ENCODE data around the gene PGAM5. TPM values are rescaled to one million over a fixed set of nuclear protein-coding genes. Genes with fewer than 3 reads are reported as not detected.

PGAM5 gene
- total and polyA plus RNA-seq, 2 of the 13 experiments (the other 11 are each of a cell fraction or from before 2014, with no cell fraction given), result 18.0 to 77.9 TPM

GRCh38 chr12:132739600-132740312 is 29.1 kb downstream of the PGAM5 start:
- WGBS (ENCODE audit: low lambda C conversion rate), result 95% methylated on average over 19 of the region's 19 CpGs
- Histone ChIP-seq H3K9me3 (ENCODE audit: low read length) (no peaks in the 10 kb centered on the region), H4K20me1 (ENCODE audit: insufficient read depth, low read length) (no peaks in the 10 kb centered on the region), H3K79me2 (ENCODE audit: insufficient read depth, low read length) (peaks cover 10% of the 10 kb centered on the region), H3K4me2 (ENCODE audit: low read depth, low read length) (no peak overlapping the region), H3K4me1 (ENCODE audit: insufficient read depth, low read length) (no peaks in the 10 kb centered on the region), H2AFZ (ENCODE audit: low read length) (no peak overlapping the region), H3K27ac (ENCODE audit: extremely low read length, insufficient read depth, low read length) (no peak overlapping the region), H3K27me3 (ENCODE audit: control insufficient read depth in 1 of 2, insufficient read depth in 2 of 2, low read length in 2 of 2) (no peaks in the 10 kb centered on the region), H3K4me3 (replicated peaks in 1 of 3; ENCODE audit: insufficient read depth in 1 of 3, low read depth in 2 of 3, low read length in 3 of 3) (no peak overlapping the region), H3K36me3 (replicated peaks in 1 of 2; ENCODE audit: control insufficient read depth in 1 of 2, insufficient read depth in 2 of 2, low read length in 2 of 2) (peaks cover 41 to 82% of the 10 kb centered on the region in 2 experiments), H3K9ac (ENCODE audit: insufficient read depth, low read depth, low read length) (no peak overlapping the region)
- DNase-seq (ENCODE audit: low spot score), result no peak
- in situ Hi-C loops (cut with HindIII; ENCODE audit: extremely low pct_ligation_motif_present, low pct_unique_long_range_greater_than_20kb), result no loop called here
- intact Hi-C loops (cut with micrococcal nuclease; ENCODE audit: unreplicated experiment), result no loop called here
- FAIRE-seq, result no peak
- no TSS peak for BruUV-seq (replicated peaks)
- POLR2A ChIA-PET, result no interaction called here
- TF ChIP-seq JDP2 (CRISPR knock-in tag; IDR thresholded peaks at IDR 0.05; ENCODE audit: borderline replicate concordance), result no peak
- no peak for ATAC-seq
- CTCF ChIA-PET (ENCODE audit: low intra/inter-chr PET ratio, low total read pairs), result no interaction called here

- ChIA-PET CTCF (ENCODE audit: low intra/inter-chr PET ratio, low total read pairs) (no interaction called here), POLR2A (no interaction called here)
- no peaks in the 10 kb centered on the region for H3K4me1 ChIP-seq (ENCODE audit: insufficient read depth, low read length)
- H3K79me2 ChIP-seq (ENCODE audit: insufficient read depth, low read length), result peaks cover 10% of the 10 kb centered on the region
- H3K4me3 ChIP-seq (replicated peaks in 1 of 3; ENCODE audit: insufficient read depth in 1 of 3, low read depth in 2 of 3, low read length in 3 of 3), result no peak overlapping the region
- in situ Hi-C loops (cut with HindIII; ENCODE audit: extremely low pct_ligation_motif_present, low pct_unique_long_range_greater_than_20kb), result no loop called here
- FAIRE-seq (no peak), ATAC-seq (no peak), DNase-seq (ENCODE audit: low spot score) (no peak)
- no peaks in the 10 kb centered on the region for H3K27me3 ChIP-seq (ENCODE audit: control insufficient read depth in 1 of 2, insufficient read depth in 2 of 2, low read length in 2 of 2)
- 88% methylated on average over 6 of the region's 6 CpGs for WGBS (ENCODE audit: low lambda C conversion rate)
- H2AFZ ChIP-seq (ENCODE audit: low read length), result no peak overlapping the region
- peaks cover 40 to 80% of the 10 kb centered on the region in 2 experiments for H3K36me3 ChIP-seq (replicated peaks in 1 of 2; ENCODE audit: control insufficient read depth in 1 of 2, insufficient read depth in 2 of 2, low read length in 2 of 2)
- no peak overlapping the region for H3K9ac ChIP-seq (ENCODE audit: insufficient read depth, low read depth, low read length)
- H3K4me2 ChIP-seq (ENCODE audit: low read depth, low read length), result no peak overlapping the region
- intact Hi-C loops (cut with micrococcal nuclease; ENCODE audit: unreplicated experiment), result no loop called here
- no TSS peak for BruUV-seq (replicated peaks)
- no peaks in the 10 kb centered on the region for H3K9me3 ChIP-seq (ENCODE audit: low read length)
- no peak overlapping the region for H3K27ac ChIP-seq (ENCODE audit: extremely low read length, insufficient read depth, low read length)
- no peaks in the 10 kb centered on the region for H4K20me1 ChIP-seq (ENCODE audit: insufficient read depth, low read length)
- TF ChIP-seq ZNF556 (CRISPR knock-in tag; IDR thresholded peaks at IDR 0.05; ENCODE audit: borderline replicate concordance), result no peak
- no peak for TF ChIP-seq NFE2 (CRISPR knock-in tag; IDR thresholded peaks at IDR 0.05)
- TF ChIP-seq ZBTB40 (IDR thresholded peaks at IDR 0.05), result no peak
- TF ChIP-seq ZBTB40 (CRISPR knock-in tag; IDR thresholded peaks at IDR 0.05), result no peak
- no peak for TF ChIP-seq ZKSCAN5 (CRISPR knock-in tag; IDR thresholded peaks at IDR 0.05)
- no peak for TF ChIP-seq ATF3 (CRISPR knock-in tag; IDR thresholded peaks at IDR 0.05)
- no peak for TF ChIP-seq CHD2 (IDR thresholded peaks at IDR 0.05; ENCODE audit: low read depth, low read length)
- TF ChIP-seq PHF8 (CRISPR knock-in tag; IDR thresholded peaks at IDR 0.05), result no peak
Measured at GRCh38 chr12:132740313-132740646, 29.6 kb downstream of the PGAM5 start.
